Panc1 (cell line): ENCODE measurements around the gene NECTIN4.

Experiments
- POLR2AphosphoS5 ChIP-seq: IDR thresholded peaks from 2 replicates; pipeline ENCODE4 v1.6.1; 2012; ENCODE audit warnings: mild to moderate bottlenecking, low read depth, low read length, moderate library complexity
- SIN3A ChIP-seq: IDR thresholded peaks from 2 replicates; pipeline ENCODE4 v1.6.1; 2012; ENCODE audit warnings: low read depth, mild to moderate bottlenecking, low read length, moderate library complexity, borderline replicate concordance; ENCODE audit not compliant: insufficient read depth
- TF ChIP-seq, protein P1 (sequence below): fragments of 450-650 bp; IDR thresholded peaks from 2 replicates; pipeline ENCODE4 v1.5.1; 2017; ENCODE audit warnings: mild to moderate bottlenecking
- TF ChIP-seq, protein P2 (sequence below), 2 experiments: IDR thresholded peaks; 2 replicates each; pipeline ENCODE4 v1.6.1; 2011 to 2012; ENCODE audit warnings: low read depth in 2 of 2, control low read depth in 1 of 2, low read length in 1 of 2, mild to moderate bottlenecking in 1 of 2, moderate library complexity in 1 of 2; ENCODE audit not compliant: insufficient read depth in 1 of 2

DNA sequence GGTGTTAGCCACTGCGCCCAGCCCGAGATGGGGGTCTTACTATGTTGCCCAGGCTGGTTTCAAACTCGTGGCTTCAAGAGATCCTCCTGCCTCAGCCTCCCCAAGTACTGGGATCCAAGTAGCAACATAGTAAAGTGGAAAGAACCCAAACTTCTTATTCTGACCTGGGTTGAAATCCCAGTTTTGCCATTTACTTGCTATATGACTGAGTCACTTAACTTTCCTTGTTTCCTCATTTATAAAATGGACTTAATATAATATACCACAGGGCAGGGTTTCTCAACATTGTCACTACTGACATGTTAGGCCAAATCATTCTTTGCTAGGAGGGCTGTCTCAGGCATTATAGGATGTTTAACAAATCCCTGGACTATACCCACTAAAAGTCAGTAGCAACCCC lies 21.8 kb upstream of the NECTIN4 start:
- TF ChIP-seq, protein P1, sequence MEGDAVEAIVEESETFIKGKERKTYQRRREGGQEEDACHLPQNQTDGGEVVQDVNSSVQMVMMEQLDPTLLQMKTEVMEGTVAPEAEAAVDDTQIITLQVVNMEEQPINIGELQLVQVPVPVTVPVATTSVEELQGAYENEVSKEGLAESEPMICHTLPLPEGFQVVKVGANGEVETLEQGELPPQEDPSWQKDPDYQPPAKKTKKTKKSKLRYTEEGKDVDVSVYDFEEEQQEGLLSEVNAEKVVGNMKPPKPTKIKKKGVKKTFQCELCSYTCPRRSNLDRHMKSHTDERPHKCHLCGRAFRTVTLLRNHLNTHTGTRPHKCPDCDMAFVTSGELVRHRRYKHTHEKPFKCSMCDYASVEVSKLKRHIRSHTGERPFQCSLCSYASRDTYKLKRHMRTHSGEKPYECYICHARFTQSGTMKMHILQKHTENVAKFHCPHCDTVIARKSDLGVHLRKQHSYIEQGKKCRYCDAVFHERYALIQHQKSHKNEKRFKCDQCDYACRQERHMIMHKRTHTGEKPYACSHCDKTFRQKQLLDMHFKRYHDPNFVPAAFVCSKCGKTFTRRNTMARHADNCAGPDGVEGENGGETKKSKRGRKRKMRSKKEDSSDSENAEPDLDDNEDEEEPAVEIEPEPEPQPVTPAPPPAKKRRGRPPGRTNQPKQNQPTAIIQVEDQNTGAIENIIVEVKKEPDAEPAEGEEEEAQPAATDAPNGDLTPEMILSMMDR = no peak
- no peak for TF ChIP-seq POLR2AphosphoS5
- TF ChIP-seq, protein P2, sequence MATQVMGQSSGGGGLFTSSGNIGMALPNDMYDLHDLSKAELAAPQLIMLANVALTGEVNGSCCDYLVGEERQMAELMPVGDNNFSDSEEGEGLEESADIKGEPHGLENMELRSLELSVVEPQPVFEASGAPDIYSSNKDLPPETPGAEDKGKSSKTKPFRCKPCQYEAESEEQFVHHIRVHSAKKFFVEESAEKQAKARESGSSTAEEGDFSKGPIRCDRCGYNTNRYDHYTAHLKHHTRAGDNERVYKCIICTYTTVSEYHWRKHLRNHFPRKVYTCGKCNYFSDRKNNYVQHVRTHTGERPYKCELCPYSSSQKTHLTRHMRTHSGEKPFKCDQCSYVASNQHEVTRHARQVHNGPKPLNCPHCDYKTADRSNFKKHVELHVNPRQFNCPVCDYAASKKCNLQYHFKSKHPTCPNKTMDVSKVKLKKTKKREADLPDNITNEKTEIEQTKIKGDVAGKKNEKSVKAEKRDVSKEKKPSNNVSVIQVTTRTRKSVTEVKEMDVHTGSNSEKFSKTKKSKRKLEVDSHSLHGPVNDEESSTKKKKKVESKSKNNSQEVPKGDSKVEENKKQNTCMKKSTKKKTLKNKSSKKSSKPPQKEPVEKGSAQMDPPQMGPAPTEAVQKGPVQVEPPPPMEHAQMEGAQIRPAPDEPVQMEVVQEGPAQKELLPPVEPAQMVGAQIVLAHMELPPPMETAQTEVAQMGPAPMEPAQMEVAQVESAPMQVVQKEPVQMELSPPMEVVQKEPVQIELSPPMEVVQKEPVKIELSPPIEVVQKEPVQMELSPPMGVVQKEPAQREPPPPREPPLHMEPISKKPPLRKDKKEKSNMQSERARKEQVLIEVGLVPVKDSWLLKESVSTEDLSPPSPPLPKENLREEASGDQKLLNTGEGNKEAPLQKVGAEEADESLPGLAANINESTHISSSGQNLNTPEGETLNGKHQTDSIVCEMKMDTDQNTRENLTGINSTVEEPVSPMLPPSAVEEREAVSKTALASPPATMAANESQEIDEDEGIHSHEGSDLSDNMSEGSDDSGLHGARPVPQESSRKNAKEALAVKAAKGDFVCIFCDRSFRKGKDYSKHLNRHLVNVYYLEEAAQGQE (IDR thresholded peaks at IDR 0.05; ENCODE audit: insufficient read depth in 1 of 2, low read depth in 2 of 2, low read length in 1 of 2) = no peak
- TF ChIP-seq SIN3A = no peak
